HepG2 (cell line): ENCODE data around the gene GTF2F1. TPM values are rescaled to one million over a fixed set of nuclear protein-coding genes. Genes with fewer than 3 reads are reported as not detected.

Experiments used
- ARHGAP35 ChIP-seq: sonication (generic); formaldehyde crosslinking; IDR thresholded peaks from 2 replicates; pipeline ENCODE4 v1.9.0; 2022; ENCODE audit warnings: mild to moderate bottlenecking, inconsistent platforms, moderate library complexity, missing genetic modification reagents, borderline replicate concordance
- BORCS8-MEF2B ChIP-seq: sonication (generic); formaldehyde crosslinking; IDR thresholded peaks from 2 replicates; pipeline ENCODE4 v1.8.0; 2022; ENCODE audit warnings: mild to moderate bottlenecking, missing genetic modification reagents
- CBX5 ChIP-seq: sonication (generic); formaldehyde crosslinking; IDR thresholded peaks from 2 replicates; pipeline ENCODE4 v1.4.0; 2020; ENCODE audit warnings: missing genetic modification reagents, borderline replicate concordance
- FOXC1 ChIP-seq: sonication (generic); formaldehyde crosslinking; IDR thresholded peaks from 2 replicates; pipeline ENCODE4 v1.8.0; 2022; ENCODE audit warnings: mild to moderate bottlenecking, missing genetic modification reagents, borderline replicate concordance
- HIVEP1 ChIP-seq: sonication (generic); formaldehyde crosslinking; IDR thresholded peaks from 2 replicates; pipeline ENCODE4 v1.4.0; 2020; ENCODE audit warnings: mild to moderate bottlenecking, missing genetic modification reagents
- HMGXB4 ChIP-seq, 2 experiments: sonication (generic) in 1 of 2; formaldehyde crosslinking in 1 of 2; IDR thresholded peaks; 2 replicates each; pipeline versions ENCODE4 v1.4.0 to v1.6.1; 2018 to 2020; ENCODE audit warnings: missing genetic modification reagents in 2 of 2, borderline replicate concordance in 1 of 2, low read depth in 1 of 2, mild to moderate bottlenecking in 1 of 2, missing biosample characterization in 1 of 2
- KDM5B ChIP-seq: sonication (generic); formaldehyde crosslinking; IDR thresholded peaks from 2 replicates; pipeline ENCODE4 v1.4.0; 2020; ENCODE audit warnings: missing genetic modification reagents, mild to moderate bottlenecking, borderline replicate concordance
- MED8 ChIP-seq: sonication (generic); formaldehyde crosslinking; IDR thresholded peaks from 2 replicates; pipeline ENCODE4 v1.8.1; 2023; ENCODE audit warnings: mild to moderate bottlenecking, missing genetic modification reagents; ENCODE audit not compliant: insufficient replicate concordance
- NFYC ChIP-seq: IDR thresholded peaks from 2 replicates; pipeline ENCODE4 v1.6.1; 2016; ENCODE audit warnings: missing genetic modification reagents, missing compliant biosample characterization
- PBX2 ChIP-seq: IDR thresholded peaks from 2 replicates; pipeline ENCODE4 v1.6.1; 2016; ENCODE audit warnings: control low read depth
- SRF ChIP-seq: IDR thresholded peaks from 2 replicates; pipeline ENCODE4 v1.6.1; 2011; ENCODE audit warnings: mild to moderate bottlenecking, low read depth, low read length, moderate library complexity
- TBL1XR1 ChIP-seq: fragments of 150-350 bp; IDR thresholded peaks from 2 replicates; pipeline ENCODE4 v1.6.1; 2014; ENCODE audit warnings: borderline replicate concordance, low read length; ENCODE audit not compliant: partially characterized antibody
- WIZ ChIP-seq: sonication (generic); formaldehyde crosslinking; IDR thresholded peaks from 2 replicates; pipeline ENCODE4 v1.5.1; 2020; ENCODE audit warnings: mild to moderate bottlenecking, missing genetic modification reagents
- ZBTB7B ChIP-seq: sonication (generic); formaldehyde crosslinking; IDR thresholded peaks from 2 replicates; pipeline ENCODE4 v1.4.0; 2020; ENCODE audit warnings: missing genetic modification reagents
- ZFP82 ChIP-seq: sonication (generic); formaldehyde crosslinking; IDR thresholded peaks from 2 replicates; pipeline ENCODE4 v1.5.1; 2020; ENCODE audit warnings: mild to moderate bottlenecking, missing genetic modification reagents, borderline replicate concordance
- ZHX2 ChIP-seq, 2 experiments: sonication (generic) in 1 of 2; formaldehyde crosslinking in 1 of 2; IDR thresholded peaks; 2 replicates each; pipeline versions ENCODE4 v1.6.1 to v1.9.0; 2014 to 2022; ENCODE audit warnings: antibody characterized with exemption in 1 of 2, borderline replicate concordance in 1 of 2, inconsistent platforms in 1 of 2, low read depth in 1 of 2, missing genetic modification reagents in 1 of 2
- ZNF414 ChIP-seq: sonication (generic); formaldehyde crosslinking; IDR thresholded peaks from 2 replicates; pipeline ENCODE4 v1.5.0; 2020; ENCODE audit warnings: missing genetic modification reagents
- ZNF451 ChIP-seq: sonication (generic); formaldehyde crosslinking; IDR thresholded peaks from 2 replicates; pipeline ENCODE4 v1.5.0; 2020; ENCODE audit warnings: mild to moderate bottlenecking, missing genetic modification reagents
- ZSCAN20 ChIP-seq: sonication (generic); formaldehyde crosslinking; IDR thresholded peaks from 2 replicates; pipeline ENCODE4 v1.4.0; 2020; ENCODE audit warnings: missing genetic modification reagents, mild to moderate bottlenecking, borderline replicate concordance
- polyA plus RNA-seq, 8 experiments: library from polyadenylated mRNA; depleted of rRNA in 3 of 8; stranded (reverse) in 7 of 8; unstranded in 1 of 8; fragments of >200 nt; fragmentation: Illumina TruSeq in 4 of 8; extraction: Trizol in 4 of 8; gene quantifications; 2 replicates each; pipeline versions ENCODE4 v1.2.1 to v1.2.3, GENCODE V29; 2011 to 2016; ENCODE audit warnings: low read depth in 4 of 8, missing spikeins in 1 of 8, mixed read lengths in 1 of 8; ENCODE audit not compliant: insufficient read depth in 1 of 8
- total RNA-seq, 5 experiments: library from RNA; depleted of rRNA; stranded (reverse); fragments of >200 nt; fragmentation: Illumina TruSeq; extraction: Trizol; gene quantifications; 2 replicates each; pipeline ENCODE4 v1.2.3, GENCODE V29; 2016; ENCODE audit warnings: low read depth in 1 of 5

GTF2F1 gene
- total and polyA plus RNA-seq, 2 of the 13 experiments (the other 11 are each of a cell fraction or from before 2014, with no cell fraction given), result 27.8 to 34.1 TPM

GRCh38 chr19:6412447-6413091 lies 19.6 kb upstream of the GTF2F1 start (continued):
- TF ChIP-seq ZBTB7B (CRISPR knock-in tag) (no peak), BORCS8-MEF2B (CRISPR knock-in tag) (no peak), ZSCAN20 (CRISPR knock-in tag) (no peak), MED8 (CRISPR knock-in tag) (peak; percentile 19), NFYC (CRISPR knock-in tag) (peak; percentile 10; the same call in 1 of the 2 replicates), ZNF414 (no peak), TBL1XR1 (no peak), CBX5 (CRISPR knock-in tag) (no peak), HIVEP1 (CRISPR knock-in tag) (no peak), KDM5B (peak; percentile 50; the same call in 1 of the 2 replicates), ZNF451 (CRISPR knock-in tag) (no peak), FOXC1 (CRISPR knock-in tag) (no peak), ZHX2 (IDR thresholded peaks at IDR 0.05; ENCODE audit: low read depth) (no peak), ZHX2 (CRISPR knock-in tag; IDR thresholded peaks at IDR 0.05; ENCODE audit: borderline replicate concordance) (no peak), ARHGAP35 (CRISPR knock-in tag) (no peak), HMGXB4 (CRISPR knock-in tag; IDR thresholded peaks at IDR 0.05; ENCODE audit: borderline replicate concordance in 1 of 2, low read depth in 1 of 2) (0 out of 4 replicates have a peak, but pooled peaks of 1 of the 2 experiments have one; percentile 45), SRF (no peak), ZFP82 (CRISPR knock-in tag) (no peak), WIZ (CRISPR knock-in tag) (no peak), PBX2 (CRISPR knock-in tag) (no peak)
